Smooth muscle cell (in vitro differentiated cells): Measurements from ENCODE around the gene VIPR1. TPM values are rescaled to one million over a fixed set of nuclear protein-coding genes. Genes with fewer than 3 reads are reported as not detected.

Source experiments
- DNase-seq: peaks from one replicate; lab custom pipeline; 2025; ENCODE audit not compliant: unreplicated experiment; lab: John Stamatoyannopoulos, UW
- H2AFZ ChIP-seq: fragments of 200-600 bp; sonication (generic); 2 replicates; pipeline ENCODE4 v1.6.0; 2016; ENCODE audit warnings: antibody characterized with exemption, low read depth, mild to moderate bottlenecking
- H3F3A ChIP-seq: fragments of 200-600 bp; sonication (generic); 2 replicates; pipeline ENCODE4 v1.6.0; 2017; ENCODE audit warnings: antibody characterized with exemption, low read depth
- H3K27ac ChIP-seq: fragments of 200-600 bp; sonication (generic); 2 replicates; pipeline ENCODE4 v1.5.1; 2016; ENCODE audit warnings: low read depth, mild to moderate bottlenecking
- H3K27me3 ChIP-seq: fragments of 200-600 bp; sonication (generic); 2 replicates; pipeline ENCODE4 v1.6.1; 2016; ENCODE audit warnings: low read depth, mild to moderate bottlenecking
- H3K36me3 ChIP-seq: fragments of 200-600 bp; sonication (generic); 2 replicates; pipeline ENCODE4 v1.5.1; 2016; ENCODE audit warnings: low read depth
- H3K4me1 ChIP-seq: fragments of 200-600 bp; sonication (generic); 2 replicates; pipeline ENCODE4 v1.5.1; 2016; ENCODE audit warnings: low read depth
- H3K4me2 ChIP-seq: fragments of 200-600 bp; sonication (generic); 2 replicates; pipeline ENCODE4 v1.6.0; 2016; ENCODE audit warnings: mild to moderate bottlenecking
- H3K4me3 ChIP-seq: fragments of 200-600 bp; sonication (generic); 2 replicates; pipeline ENCODE4 v1.5.1; 2016; ENCODE audit warnings: mild to moderate bottlenecking
- H3K79me2 ChIP-seq: fragments of 200-600 bp; sonication (generic); 2 replicates; pipeline ENCODE4 v1.6.0; 2016; ENCODE audit warnings: low read depth, mild to moderate bottlenecking
- H3K9ac ChIP-seq: fragments of 200-600 bp; sonication (generic); 2 replicates; pipeline ENCODE4 v1.6.0; 2016; ENCODE audit warnings: low read depth
- H3K9me3 ChIP-seq: fragments of 200-600 bp; sonication (generic); replicated peaks from 2 replicates; pipeline ENCODE4 v1.5.1; 2016; ENCODE audit warnings: low read depth
- H4K20me1 ChIP-seq: fragments of 200-600 bp; sonication (generic); 2 replicates; pipeline ENCODE4 v1.6.0; 2016; ENCODE audit warnings: low read depth
- CTCF ChIP-seq: fragments of 200-600 bp; sonication (generic); IDR thresholded peaks from 2 replicates; pipeline ENCODE4 v1.5.1; 2017; ENCODE audit warnings: borderline replicate concordance, mild to moderate bottlenecking, antibody characterized with exemption; ENCODE audit not compliant: insufficient read depth, poor library complexity, severe bottlenecking
- WGBS: methylation state at CpG from one replicate; pipeline ENCODE4 v1.1.7; 2016; ENCODE audit warnings: low lambda C conversion rate; 5-methylcytosine and 5-hydroxymethylcytosine counted together
- polyA plus RNA-seq: library from polyadenylated mRNA; unstranded; fragments of >200 nt; fragmentation: Nextera tagmentation; extraction: Ambion mirVana; gene quantifications from 2 replicates; pipeline ENCODE4 v1.2.1, GENCODE V29; 2016
- total RNA-seq: library from RNA; depleted of rRNA; stranded (reverse); fragments of >200 nt; gene quantifications from 2 replicates; pipeline ENCODE4 v1.2.3, GENCODE V29; 2014

Gene VIPR1
- total and polyA plus RNA-seq, 2 experiments from 2014 or later = 0.86 to 1.3 TPM

DNA sequence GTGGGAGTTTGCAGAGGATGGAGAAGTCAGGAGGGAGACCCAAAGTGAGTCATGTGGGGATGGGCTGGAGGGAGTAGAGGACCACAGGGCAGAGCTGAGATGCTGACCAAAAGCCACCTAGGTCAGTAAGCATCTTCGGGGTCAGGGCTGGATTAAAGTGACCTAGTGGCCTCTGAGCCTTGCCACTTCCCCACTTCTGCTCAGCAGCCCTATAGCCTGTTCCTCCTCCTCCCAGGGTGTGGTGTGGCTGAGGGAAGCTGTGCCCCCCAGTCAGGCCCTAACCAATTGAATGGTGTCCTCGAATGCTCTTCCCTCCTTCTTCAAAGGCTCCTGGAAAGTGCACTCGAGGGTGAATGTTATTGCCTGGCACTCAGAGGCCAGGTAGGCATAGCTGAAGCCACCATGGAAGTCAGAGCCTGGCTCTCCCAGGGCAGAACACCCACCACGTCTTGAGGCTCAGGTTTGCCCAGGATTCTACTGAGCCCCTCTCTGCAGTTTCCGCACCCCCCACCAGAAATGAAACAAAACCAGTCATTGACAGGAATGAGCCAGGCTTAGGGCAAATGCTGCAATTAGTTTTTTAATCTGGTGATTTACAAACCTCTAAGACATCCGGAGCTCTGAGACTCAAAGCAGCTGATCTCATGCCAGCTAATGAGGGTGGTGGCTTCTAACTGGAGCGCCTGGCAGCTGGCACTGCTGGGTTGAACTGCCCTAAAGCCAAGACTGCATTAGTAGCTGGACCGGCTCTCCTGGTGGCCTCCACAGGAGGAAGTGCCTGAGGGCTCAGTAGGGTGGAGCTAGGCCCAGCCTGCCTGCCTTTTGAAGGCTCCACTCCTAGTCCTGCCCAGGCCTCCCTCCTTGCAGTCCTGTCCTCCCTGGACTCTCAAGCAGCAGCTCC, 26.0 kb upstream of the VIPR1 start:
- Histone ChIP-seq H3K4me1 (no peaks in the 10 kb centered on the region), H3K9ac (no peak overlapping the region), H3K4me2 (no peak overlapping the region), H3F3A (no peaks in the 10 kb centered on the region), H3K4me3 (no peak overlapping the region), H3K27ac (no peak overlapping the region), H3K27me3 (no peaks in the 10 kb centered on the region), H4K20me1 (no peaks in the 10 kb centered on the region), H2AFZ (no peak overlapping the region), H3K79me2 (no peaks in the 10 kb centered on the region), H3K9me3 (no peaks in the 10 kb centered on the region), H3K36me3 (no peaks in the 10 kb centered on the region)
- WGBS = 73% methylated on average over 8 of the region's 8 CpGs
- TF ChIP-seq CTCF = no peak
- DNase-seq = no peak

GRCh38 chr3:42477696-42478095, 24.7 kb upstream of the VIPR1 start:
- no peak overlapping the region for H2AFZ ChIP-seq
- no peak for TF ChIP-seq CTCF
- no peak overlapping the region for H3K9ac ChIP-seq
- H3K79me2 ChIP-seq = no peaks in the 10 kb centered on the region
- H3K27ac ChIP-seq = no peak overlapping the region
- no peaks in the 10 kb centered on the region for H3K4me1 ChIP-seq
- no peaks in the 10 kb centered on the region for H3K36me3 ChIP-seq
- H4K20me1 ChIP-seq = no peaks in the 10 kb centered on the region
- no peaks in the 10 kb centered on the region for H3K9me3 ChIP-seq
- WGBS = 85% methylated on average over 2 of the region's 2 CpGs
- no peak overlapping the region for H3K4me3 ChIP-seq
- no peak for DNase-seq
- H3K4me2 ChIP-seq = no peak overlapping the region
- no peaks in the 10 kb centered on the region for H3K27me3 ChIP-seq
- no peaks in the 10 kb centered on the region for H3F3A ChIP-seq

DNA sequence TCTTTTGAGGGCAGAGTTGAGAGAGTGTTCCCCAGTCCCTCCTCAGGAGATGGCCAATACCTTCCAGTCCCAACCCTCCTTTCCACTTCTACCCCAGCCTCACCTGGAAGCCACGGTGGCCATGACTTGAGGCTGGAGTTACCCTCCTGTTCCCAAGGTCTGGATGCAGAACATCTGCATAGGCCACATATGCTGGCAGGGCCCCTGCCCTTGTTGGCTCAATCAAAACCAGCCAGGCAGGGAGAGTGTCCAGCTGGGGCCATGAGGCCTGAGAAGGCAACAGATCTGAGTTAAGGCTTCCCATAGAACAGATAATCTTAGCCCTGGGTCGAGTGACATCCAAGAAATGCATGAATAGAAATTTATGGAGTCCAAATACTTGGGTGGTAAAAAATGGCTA, 23.6 kb upstream of the VIPR1 start:
- H3K27me3 ChIP-seq = no peaks in the 10 kb centered on the region
- TF ChIP-seq CTCF = no peak
- H3K79me2 ChIP-seq = no peaks in the 10 kb centered on the region
- no peaks in the 10 kb centered on the region for H3K9me3 ChIP-seq
- no peak overlapping the region for H3K4me3 ChIP-seq
- H3K36me3 ChIP-seq = no peaks in the 10 kb centered on the region
- H3K9ac ChIP-seq = no peak overlapping the region
- H3K27ac ChIP-seq = no peak overlapping the region
- no peak overlapping the region for H2AFZ ChIP-seq
- DNase-seq = no peak
- WGBS = 64% methylated on average over 2 of the region's 2 CpGs
- H3K4me1 ChIP-seq = no peaks in the 10 kb centered on the region
- H4K20me1 ChIP-seq = no peaks in the 10 kb centered on the region
- no peak overlapping the region for H3K4me2 ChIP-seq
- H3F3A ChIP-seq = no peaks in the 10 kb centered on the region
